Fibroblast of villous mesenchyme (primary cell): ENCODE measurements around the gene APBB2. TPM values are rescaled to one million over a fixed set of nuclear protein-coding genes. Genes with fewer than 3 reads are reported as not detected.
A peak's percentile ranks its signal among the peaks of the same experiment; 100 is the strongest.

Experiments used
- DNase-seq: peaks from one replicate; pipeline ENCODE4 v3.0.0-alpha.2; 2010; ENCODE audit warnings: low read depth
- H3K4me3 ChIP-seq: 2 replicates; pipeline ENCODE4 v1.5.1; 2011; ENCODE audit warnings: low read depth, mild to moderate bottlenecking, low read length
- total RNA-seq: library from RNA; depleted of rRNA; stranded (reverse); fragments of >200 nt; gene quantifications from 2 replicates; pipeline ENCODE4 v1.2.3, GENCODE V29; 2012
- TF ChIP-seq, protein P1 (sequence below): IDR thresholded peaks from 2 replicates; pipeline ENCODE4 v1.5.1; 2012; ENCODE audit warnings: low read depth, mild to moderate bottlenecking, low read length; ENCODE audit not compliant: insufficient read depth

The APBB2 gene
- total RNA-seq, 1 donor, result 133 TPM

DNA sequence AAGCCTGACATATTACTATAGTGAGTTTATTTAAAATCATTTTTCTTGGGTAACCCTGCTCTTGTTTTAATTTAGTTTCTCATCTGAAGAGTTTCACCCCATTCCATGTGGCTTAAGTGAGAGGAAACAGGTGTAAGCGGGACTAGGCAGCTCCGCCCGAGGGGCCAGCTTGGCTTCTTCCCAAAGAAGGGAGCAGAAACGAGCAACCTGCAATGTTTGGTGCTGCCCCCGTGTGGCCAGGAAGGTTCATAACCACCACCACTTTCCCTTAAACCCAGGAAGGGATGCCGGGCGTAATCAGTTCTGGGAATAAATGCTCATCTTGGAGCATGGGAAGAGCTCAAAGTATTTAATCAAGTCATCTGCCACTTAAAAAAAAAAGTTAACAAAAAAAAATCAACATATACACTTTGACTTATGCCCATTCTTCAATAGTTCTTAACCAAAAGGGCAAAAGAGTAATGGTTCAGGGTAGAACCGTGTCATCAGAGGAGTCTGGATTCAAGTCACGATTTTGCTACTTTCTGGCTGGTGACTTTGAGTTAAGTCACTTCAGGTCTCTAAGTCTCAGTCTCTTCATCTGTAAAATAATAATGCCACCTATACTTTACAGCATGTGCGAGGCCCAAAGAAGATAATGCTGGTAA, 316.7 kb downstream of the APBB2 start:
- peak; percentile 58 for DNase-seq
- TF ChIP-seq, protein P1, sequence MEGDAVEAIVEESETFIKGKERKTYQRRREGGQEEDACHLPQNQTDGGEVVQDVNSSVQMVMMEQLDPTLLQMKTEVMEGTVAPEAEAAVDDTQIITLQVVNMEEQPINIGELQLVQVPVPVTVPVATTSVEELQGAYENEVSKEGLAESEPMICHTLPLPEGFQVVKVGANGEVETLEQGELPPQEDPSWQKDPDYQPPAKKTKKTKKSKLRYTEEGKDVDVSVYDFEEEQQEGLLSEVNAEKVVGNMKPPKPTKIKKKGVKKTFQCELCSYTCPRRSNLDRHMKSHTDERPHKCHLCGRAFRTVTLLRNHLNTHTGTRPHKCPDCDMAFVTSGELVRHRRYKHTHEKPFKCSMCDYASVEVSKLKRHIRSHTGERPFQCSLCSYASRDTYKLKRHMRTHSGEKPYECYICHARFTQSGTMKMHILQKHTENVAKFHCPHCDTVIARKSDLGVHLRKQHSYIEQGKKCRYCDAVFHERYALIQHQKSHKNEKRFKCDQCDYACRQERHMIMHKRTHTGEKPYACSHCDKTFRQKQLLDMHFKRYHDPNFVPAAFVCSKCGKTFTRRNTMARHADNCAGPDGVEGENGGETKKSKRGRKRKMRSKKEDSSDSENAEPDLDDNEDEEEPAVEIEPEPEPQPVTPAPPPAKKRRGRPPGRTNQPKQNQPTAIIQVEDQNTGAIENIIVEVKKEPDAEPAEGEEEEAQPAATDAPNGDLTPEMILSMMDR, result peak; percentile 83
- H3K4me3 ChIP-seq, result no peak overlapping the region

DNA sequence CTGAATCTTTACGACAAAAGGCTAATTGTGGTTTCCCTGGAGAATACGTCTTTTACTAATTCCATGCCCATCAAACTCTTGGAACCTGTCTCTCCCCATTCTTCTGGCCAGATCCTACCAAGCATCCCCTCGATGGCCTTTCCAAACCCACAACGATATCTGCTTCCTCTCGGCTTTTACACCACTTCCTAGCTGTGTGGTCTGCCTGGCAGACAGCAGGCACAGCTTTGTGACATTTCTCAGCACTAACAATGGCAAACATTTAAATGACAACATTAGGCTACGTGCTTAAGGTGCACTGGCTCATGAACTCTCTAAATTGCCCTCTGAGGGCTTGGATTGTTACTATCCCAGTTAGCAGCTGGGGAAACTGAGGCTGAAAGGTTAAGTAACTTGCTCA, 323.6 kb downstream of the APBB2 start:
- H3K4me3 ChIP-seq, result no peak overlapping the region
- TF ChIP-seq, protein P1, result no peak
- no peak for DNase-seq

DNA sequence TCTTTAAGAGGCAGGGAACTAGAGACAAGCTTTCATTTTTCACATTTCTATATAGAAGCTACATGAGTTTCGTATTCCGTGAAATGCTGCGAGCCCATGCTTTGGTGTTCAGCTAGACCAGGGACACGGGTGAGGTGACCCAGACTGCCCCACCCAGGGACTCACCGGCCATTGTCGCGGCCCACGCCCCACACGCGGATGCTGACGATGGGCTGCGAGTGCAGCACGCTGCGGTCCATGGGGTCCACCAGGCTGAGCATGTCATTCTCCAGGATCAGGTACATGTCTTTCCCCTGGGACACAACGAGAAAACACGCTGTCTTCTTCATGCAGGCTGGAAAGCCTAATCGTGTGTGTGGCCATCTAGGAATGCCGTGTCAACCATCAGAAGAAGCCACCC, 324.1 kb downstream of the APBB2 start:
- TF ChIP-seq, protein P1, result no peak
- H3K4me3 ChIP-seq, result no peak overlapping the region
- no peak for DNase-seq

DNA sequence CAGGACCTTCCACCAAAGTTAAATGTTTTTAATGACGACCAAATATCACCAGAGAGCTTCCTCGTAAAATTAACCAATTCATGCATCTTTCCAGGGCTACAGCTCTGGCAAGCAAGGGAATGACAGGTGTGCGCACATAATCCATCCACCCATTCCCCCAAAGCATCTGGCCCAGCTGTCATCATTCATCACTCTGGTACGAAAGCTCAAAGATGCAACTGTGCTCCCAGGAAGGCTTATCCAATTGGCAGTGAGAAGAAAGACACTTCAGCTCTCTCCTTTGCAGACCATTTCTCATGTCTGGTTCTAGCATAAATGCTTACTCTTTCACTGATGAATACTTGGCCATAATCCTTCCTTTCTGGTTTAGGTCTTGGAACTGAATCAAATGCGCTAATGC, 325.4 kb downstream of the APBB2 start:
- H3K4me3 ChIP-seq, result no peak overlapping the region
- no peak for DNase-seq
- TF ChIP-seq, protein P1, result no peak

DNA sequence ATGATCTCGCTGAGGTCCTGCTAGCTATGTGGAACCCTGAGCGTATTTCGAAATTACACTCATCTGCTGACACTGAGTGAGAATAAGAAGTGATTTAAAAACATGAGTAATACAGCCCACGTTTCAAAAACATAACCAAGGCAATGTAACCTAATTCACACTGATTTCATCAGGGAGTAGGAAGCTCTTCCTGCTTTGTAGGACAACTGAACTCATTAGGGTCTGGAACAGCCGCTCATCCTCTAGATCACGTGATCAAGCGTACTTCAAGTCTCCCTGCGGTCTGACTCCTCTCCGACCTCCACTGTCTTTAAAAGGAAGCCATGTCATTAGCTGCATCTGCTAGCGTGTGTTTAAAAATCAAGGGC, 326.6 kb downstream of the APBB2 start:
- H3K4me3 ChIP-seq, result no peak overlapping the region
- TF ChIP-seq, protein P1, result no peak
- DNase-seq, result peak; percentile 95

DNA sequence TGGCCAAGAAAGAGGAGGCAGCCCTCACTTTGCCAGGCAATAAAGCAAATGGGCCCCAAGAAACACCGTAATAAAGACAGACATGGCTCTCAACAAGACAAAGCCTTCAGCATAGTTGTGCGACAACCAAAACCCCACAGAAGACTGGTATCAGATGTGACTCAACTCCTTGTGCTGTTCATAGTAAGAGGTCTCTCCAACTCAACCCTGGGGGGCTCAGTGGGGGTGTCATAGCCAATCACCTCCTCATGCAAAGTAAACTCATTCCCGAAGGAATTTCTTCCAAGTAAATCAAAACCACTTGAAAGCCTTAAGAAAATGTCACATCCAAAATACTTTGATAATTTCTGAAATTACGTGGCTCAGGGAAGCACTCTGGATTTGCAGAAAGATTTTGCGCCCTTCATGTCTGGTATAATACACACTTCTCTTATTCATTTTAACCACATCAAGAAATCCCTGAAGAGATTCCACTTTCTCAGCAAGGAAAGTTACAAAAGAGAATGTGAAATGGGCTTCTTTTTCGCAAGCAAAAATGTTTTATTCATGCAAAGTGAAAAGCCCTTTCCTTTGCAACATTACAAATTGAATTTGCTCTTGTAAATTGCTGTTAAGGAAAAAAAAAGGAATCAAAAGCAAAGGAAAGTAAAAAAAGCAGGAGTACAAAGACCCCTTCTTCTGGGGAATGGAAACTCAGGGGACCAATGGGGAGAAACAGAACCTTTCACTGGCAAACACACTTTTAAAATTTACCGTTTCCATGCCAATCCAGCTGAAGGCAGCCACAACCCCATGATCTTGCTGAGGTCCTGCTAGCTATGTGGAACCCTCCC, 327.2 kb downstream of the APBB2 start:
- TF ChIP-seq, protein P1, result no peak
- no peak for DNase-seq
- H3K4me3 ChIP-seq, result no peak overlapping the region
